HCT116 (cell line): ENCODE measurements around the gene TMEM258. TPM values are rescaled to one million over a fixed set of nuclear protein-coding genes. Genes with fewer than 3 reads are reported as not detected.

ENCODE experiments used
- ATAC-seq: fragments of 200-7000 bp; cut with Tn5 transposase; 2 replicates; pipeline ENCODE4 v1.9.1; 2020; ENCODE audit warnings: mild to moderate bottlenecking, moderate library complexity
- BruUV-seq: library from RNA; stranded (reverse); fragments of 400-500 nt; replicated peaks from 2 replicates; lab custom pipeline; 2021; lab: Mats Ljungman, UMichigan
- CTCF ChIA-PET: fragments of 300-600 bp; sonication (Branson Sonifier 250); formaldehyde crosslinking; loops from one replicate; lab custom pipeline; 2021; ENCODE audit warnings: antibody characterized with exemption; lab: Charles Lee
- POLR2A ChIA-PET: fragments of 300-600, 350-600 bp; sonication (Branson Sonifier 250); formaldehyde crosslinking; loops from one replicate; lab custom pipeline; 2021; ENCODE audit warnings: antibody characterized with exemption; lab: Charles Lee
- RAD21 ChIA-PET, 2 experiments: fragments of 300-600 bp; sonication (Branson Sonifier 250); formaldehyde crosslinking; loops; one replicate each; lab custom pipeline; 2023; ENCODE audit warnings: low total read pairs in 2 of 2; ENCODE audit not compliant: uncharacterized antibody in 2 of 2, unreplicated experiment in 2 of 2, low non-redundant PET in 1 of 2; lab: Charles Lee
- DNase-seq: peaks from one replicate; pipeline ENCODE4 v3.0.0-alpha.2; 2010; ENCODE audit warnings: low read depth, low spot score
- H2AFZ ChIP-seq: fragments of 200-600 bp; shearing (Covaris generic), sonication (generic); 2 replicates; pipeline ENCODE4 v1.6.1; 2017; ENCODE audit warnings: low read depth, mixed run types, mixed read lengths, antibody characterized with exemption, low read length; ENCODE audit not compliant: poor library complexity, severe bottlenecking
- H3K27ac ChIP-seq: 2 replicates; pipeline ENCODE4 v1.5.1; 2012; ENCODE audit warnings: low read depth, low read length
- H3K27me3 ChIP-seq: fragments of 200-600 bp; sonication (generic); 2 replicates; pipeline ENCODE4 v1.6.1; 2016; ENCODE audit warnings: mixed run types, low read length, mixed read lengths; ENCODE audit not compliant: insufficient read depth
- H3K36me3 ChIP-seq, 2 experiments: fragments of 200-500 bp in 1 of 2; fragments of 200-600 bp in 1 of 2; sonication (Bioruptor generic) in 1 of 2; sonication (generic) in 1 of 2; 2 replicates each; pipeline versions ENCODE4 v1.5.1 to v1.6.1; 2014 to 2016; ENCODE audit warnings: low read length in 2 of 2, inconsistent platforms in 1 of 2, mixed read lengths in 1 of 2, mixed run types in 1 of 2; ENCODE audit not compliant: insufficient read depth in 2 of 2, control insufficient read depth in 1 of 2
- H3K4me1 ChIP-seq, 2 experiments: fragments of 200-600 bp in 1 of 2; sonication (generic) in 1 of 2; 2 replicates each; pipeline versions ENCODE4 v1.5.1 to v1.6.1; 2012 to 2017; ENCODE audit warnings: low read length in 2 of 2, inconsistent platforms in 1 of 2, mild to moderate bottlenecking in 1 of 2, mixed read lengths in 1 of 2, mixed run types in 1 of 2, moderate library complexity in 1 of 2; ENCODE audit not compliant: insufficient read depth in 2 of 2, control insufficient read depth in 1 of 2
- H3K4me2 ChIP-seq: fragments of 200-600 bp; sonication (generic); 2 replicates; pipeline ENCODE4 v1.6.1; 2017; ENCODE audit warnings: mixed run types, low read length, mixed read lengths
- H3K4me3 ChIP-seq, 2 experiments: fragments of 200-600 bp in 1 of 2; sonication (generic) in 1 of 2; replicated peaks in 1 of 2; 2 replicates each; pipeline ENCODE4 v1.5.1; 2011 to 2016; ENCODE audit warnings: low read length in 2 of 2, control low read depth in 1 of 2, low read depth in 1 of 2, mild to moderate bottlenecking in 1 of 2, mixed read lengths in 1 of 2, mixed run types in 1 of 2
- H3K79me2 ChIP-seq: fragments of 200-600 bp; sonication (generic); 2 replicates; pipeline ENCODE4 v1.6.1; 2017; ENCODE audit warnings: mild to moderate bottlenecking, mixed run types, low read length, moderate library complexity, mixed read lengths; ENCODE audit not compliant: insufficient read depth
- H3K9ac ChIP-seq: fragments of 200-600 bp; sonication (generic); 2 replicates; pipeline ENCODE4 v1.6.1; 2016; ENCODE audit warnings: low read length, mixed read lengths
- H3K9me2 ChIP-seq: fragments of 200-600 bp; sonication (generic), shearing (Covaris generic); 2 replicates; pipeline ENCODE4 v1.6.1; 2017; ENCODE audit warnings: mixed run types, mild to moderate bottlenecking, moderate library complexity; ENCODE audit not compliant: insufficient read depth
- H3K9me3 ChIP-seq, 2 experiments: fragments of 200-500 bp in 1 of 2; fragments of 200-600 bp in 1 of 2; sonication (Bioruptor generic) in 1 of 2; sonication (generic) in 1 of 2; 2 replicates each; pipeline ENCODE4 v1.6.1; 2014 to 2017; ENCODE audit warnings: low read length in 2 of 2, mixed read lengths in 2 of 2, inconsistent platforms in 1 of 2, low read depth in 1 of 2, mild to moderate bottlenecking in 1 of 2, mixed run types in 1 of 2, moderate library complexity in 1 of 2; ENCODE audit not compliant: control insufficient read depth in 1 of 2, insufficient read depth in 1 of 2
- H4K20me1 ChIP-seq: fragments of 200-600 bp; sonication (generic), shearing (Covaris generic); 2 replicates; pipeline ENCODE4 v1.6.1; 2017; ENCODE audit warnings: mixed run types, mild to moderate bottlenecking, moderate library complexity; ENCODE audit not compliant: insufficient read depth
- CBX3 ChIP-seq: IDR thresholded peaks from 2 replicates; pipeline ENCODE4 v1.6.1; 2012; ENCODE audit warnings: low read depth
- CEBPB ChIP-seq: IDR thresholded peaks from 2 replicates; pipeline ENCODE4 v1.6.1; 2012; ENCODE audit warnings: low read depth
- EGR1 ChIP-seq: IDR thresholded peaks from 2 replicates; pipeline ENCODE4 v1.6.1; 2012; ENCODE audit warnings: low read depth
- EZH2 ChIP-seq: fragments of 200-600 bp; sonication (generic); IDR thresholded peaks from 2 replicates; pipeline ENCODE4 v1.6.1; 2017; ENCODE audit warnings: antibody characterized with exemption, mixed run types
- EZH2phosphoT487 ChIP-seq: fragments of 200-600 bp; IDR thresholded peaks from 2 replicates; pipeline ENCODE4 v1.6.1; 2018; ENCODE audit warnings: antibody characterized with exemption, borderline replicate concordance
- FOSL1 ChIP-seq: IDR thresholded peaks from 2 replicates; pipeline ENCODE4 v1.6.1; 2012; ENCODE audit warnings: low read depth
- POLR2A ChIP-seq: IDR thresholded peaks from 2 replicates; pipeline ENCODE4 v1.7.0; 2011; ENCODE audit warnings: borderline replicate concordance; ENCODE audit not compliant: insufficient read depth, insufficient read length; ENCODE audit errors: extremely low read depth
- POLR2AphosphoS5 ChIP-seq: IDR thresholded peaks from 2 replicates; pipeline ENCODE4 v1.6.1; 2011; ENCODE audit warnings: mild to moderate bottlenecking, low read depth, low read length, moderate library complexity
- SIN3A ChIP-seq: IDR thresholded peaks from 2 replicates; pipeline ENCODE4 v1.6.1; 2012; ENCODE audit warnings: low read depth
- SP1 ChIP-seq: IDR thresholded peaks from 2 replicates; pipeline ENCODE4 v1.6.1; 2012; ENCODE audit warnings: low read depth
- SRF ChIP-seq: IDR thresholded peaks from 2 replicates; pipeline ENCODE4 v1.6.1; 2012; ENCODE audit warnings: low read depth
- intact Hi-C: fragments of 100-400 bp; cut with micrococcal nuclease; formaldehyde crosslinking; loops from 2 replicates; pipeline ENCODE4 v1.10.0; 2022
- total RNA-seq: library from RNA; stranded (reverse); gene quantifications from one replicate; pipeline ENCODE4 v1.2.1, GENCODE V29; 2021; ENCODE audit not compliant: unreplicated experiment
- TF ChIP-seq, protein P1 (sequence below): IDR thresholded peaks from 2 replicates; pipeline ENCODE4 v1.6.1; 2012
- TF ChIP-seq, protein P2 (sequence below), 3 experiments: fragments of 200-600 bp in 1 of 3; sonication (generic) in 1 of 3; IDR thresholded peaks in 2 of 3; conservative IDR thresholded peaks in 1 of 3; 2 replicates each; pipeline ENCODE4 v1.5.1; 2012 to 2017; ENCODE audit warnings: low read depth in 2 of 3, low read length in 2 of 3, antibody characterized with exemption in 1 of 3, borderline replicate concordance in 1 of 3, control low read depth in 1 of 3, mild to moderate bottlenecking in 1 of 3, mixed read lengths in 1 of 3, mixed run types in 1 of 3, moderate library complexity in 1 of 3; ENCODE audit not compliant: insufficient read depth in 1 of 3

The TMEM258 gene
- total RNA-seq, 1 experiment from 2014 or later = 160 TPM

DNA sequence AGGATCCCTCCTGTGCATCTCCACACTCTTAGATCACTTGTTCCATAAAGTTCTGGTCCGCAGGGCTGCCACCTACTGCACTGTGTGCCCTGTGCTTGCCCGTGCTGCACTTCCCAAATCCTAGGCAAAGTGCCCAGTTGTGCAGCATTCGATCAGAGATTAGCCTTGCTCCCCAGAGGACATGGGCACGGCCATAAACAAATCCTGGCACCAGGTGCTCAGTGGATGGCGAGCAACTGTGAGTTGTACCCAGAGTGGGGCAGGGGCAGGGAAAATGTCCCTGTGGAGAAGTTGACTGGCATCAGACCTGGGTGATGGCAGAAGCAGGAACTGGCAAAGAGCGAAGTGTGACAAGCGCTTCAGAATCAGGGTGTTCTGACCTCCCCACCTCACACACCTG lies 40.4 kb upstream of the TMEM258 start:
- peaks cover 0 to 5% of the 10 kb centered on the region in 2 experiments; a peak in 1 of 4 replicates for H3K4me1 ChIP-seq
- ChIA-PET RAD21 (no interaction called here), CTCF (no interaction called here), POLR2A (no interaction called here)
- H3K4me3 ChIP-seq = no peak overlapping the region
- H2AFZ ChIP-seq = no peak overlapping the region
- no peaks in the 10 kb centered on the region for H3K9me2 ChIP-seq
- no peaks in the 10 kb centered on the region for H3K27me3 ChIP-seq
- ATAC-seq (no peak), DNase-seq (no peak)
- H3K79me2 ChIP-seq = no peaks in the 10 kb centered on the region
- no peak overlapping the region for H3K9ac ChIP-seq
- no peaks in the 10 kb centered on the region for H3K9me3 ChIP-seq
- TF ChIP-seq SP1 = no peak
- TF ChIP-seq EZH2phosphoT487 = no peak
- TF ChIP-seq, protein P1, sequence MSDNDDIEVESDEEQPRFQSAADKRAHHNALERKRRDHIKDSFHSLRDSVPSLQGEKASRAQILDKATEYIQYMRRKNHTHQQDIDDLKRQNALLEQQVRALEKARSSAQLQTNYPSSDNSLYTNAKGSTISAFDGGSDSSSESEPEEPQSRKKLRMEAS = no peak
- TF ChIP-seq EGR1 = no peak
- TF ChIP-seq SIN3A = no peak
- no peak for TF ChIP-seq SRF
- TF ChIP-seq FOSL1 = no peak
- no peak for TF ChIP-seq CBX3
- TF ChIP-seq POLR2A = no peak
- no peak for TF ChIP-seq POLR2AphosphoS5
- no peak overlapping the region for H3K27ac ChIP-seq
- intact Hi-C loops = no loop called here
- no peaks in the 10 kb centered on the region for H4K20me1 ChIP-seq
- H3K4me2 ChIP-seq = no peak overlapping the region
- BruUV-seq = no TSS peak
- no peaks in the 10 kb centered on the region for H3K36me3 ChIP-seq

DNA sequence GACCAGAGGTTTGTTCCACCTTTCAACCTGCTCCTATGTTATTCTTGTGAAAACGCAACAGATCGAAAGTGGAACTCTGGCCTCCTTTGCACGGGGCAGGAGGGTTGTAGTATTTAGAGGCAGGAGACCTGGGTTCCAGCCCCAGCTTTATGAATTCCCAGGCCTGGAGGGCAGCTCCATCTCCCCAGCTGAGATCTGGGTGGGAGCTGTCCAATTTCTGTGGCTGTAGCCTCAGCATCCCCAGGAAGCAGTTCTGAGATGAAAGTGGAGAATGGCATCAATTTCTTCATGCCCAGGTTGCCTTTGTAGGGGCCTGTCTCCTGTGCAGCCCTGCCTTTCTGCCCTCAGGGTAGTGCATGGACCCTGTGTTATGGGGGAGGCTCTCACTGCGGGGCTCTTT lies 39.8 kb upstream of the TMEM258 start:
- no peaks in the 10 kb centered on the region for H3K36me3 ChIP-seq
- H3K27me3 ChIP-seq = no peaks in the 10 kb centered on the region
- POLR2A ChIA-PET = no interaction called here
- H3K4me3 ChIP-seq = no peak overlapping the region
- intact Hi-C loops = no loop called here
- H4K20me1 ChIP-seq = no peaks in the 10 kb centered on the region
- H3K4me2 ChIP-seq = no peak overlapping the region
- H3K4me1 ChIP-seq = peaks cover 0 to 5% of the 10 kb centered on the region in 2 experiments; a peak in 1 of 4 replicates
- H3K27ac ChIP-seq = no peak overlapping the region
- RAD21 ChIA-PET = no interaction called here
- TF ChIP-seq SRF = no peak
- TF ChIP-seq, protein P2, sequence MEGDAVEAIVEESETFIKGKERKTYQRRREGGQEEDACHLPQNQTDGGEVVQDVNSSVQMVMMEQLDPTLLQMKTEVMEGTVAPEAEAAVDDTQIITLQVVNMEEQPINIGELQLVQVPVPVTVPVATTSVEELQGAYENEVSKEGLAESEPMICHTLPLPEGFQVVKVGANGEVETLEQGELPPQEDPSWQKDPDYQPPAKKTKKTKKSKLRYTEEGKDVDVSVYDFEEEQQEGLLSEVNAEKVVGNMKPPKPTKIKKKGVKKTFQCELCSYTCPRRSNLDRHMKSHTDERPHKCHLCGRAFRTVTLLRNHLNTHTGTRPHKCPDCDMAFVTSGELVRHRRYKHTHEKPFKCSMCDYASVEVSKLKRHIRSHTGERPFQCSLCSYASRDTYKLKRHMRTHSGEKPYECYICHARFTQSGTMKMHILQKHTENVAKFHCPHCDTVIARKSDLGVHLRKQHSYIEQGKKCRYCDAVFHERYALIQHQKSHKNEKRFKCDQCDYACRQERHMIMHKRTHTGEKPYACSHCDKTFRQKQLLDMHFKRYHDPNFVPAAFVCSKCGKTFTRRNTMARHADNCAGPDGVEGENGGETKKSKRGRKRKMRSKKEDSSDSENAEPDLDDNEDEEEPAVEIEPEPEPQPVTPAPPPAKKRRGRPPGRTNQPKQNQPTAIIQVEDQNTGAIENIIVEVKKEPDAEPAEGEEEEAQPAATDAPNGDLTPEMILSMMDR (IDR thresholded peaks at IDR 0.05 in 2 of 3, conservative IDR thresholded peaks at IDR 0.05 in 1 of 3; ENCODE audit: borderline replicate concordance in 1 of 3, insufficient read depth in 1 of 3, low read depth in 2 of 3, low read length in 2 of 3) = no peak
- TF ChIP-seq FOSL1 = no peak
- no peak for TF ChIP-seq CEBPB
- TF ChIP-seq EZH2 = no peak
- no peak for TF ChIP-seq EGR1
- no peak for TF ChIP-seq SIN3A
- TF ChIP-seq, protein P1 = no peak
- TF ChIP-seq, all 23 proteins: peak for 0
- ATAC-seq (no peak), DNase-seq (no peak)
- BruUV-seq = no TSS peak
- no peaks in the 10 kb centered on the region for H3K9me3 ChIP-seq
- H3K79me2 ChIP-seq = no peaks in the 10 kb centered on the region
- no peak overlapping the region for H2AFZ ChIP-seq
- CTCF ChIA-PET = no interaction called here
- no peaks in the 10 kb centered on the region for H3K9me2 ChIP-seq
- no peak overlapping the region for H3K9ac ChIP-seq
